H1 (cell line): Measurements from ENCODE around the gene SIAH3. TPM values are rescaled to one million over a fixed set of nuclear protein-coding genes. Genes with fewer than 3 reads are reported as not detected.

Experiments used
- SRF ChIP-seq: IDR thresholded peaks from 2 replicates; pipeline ENCODE4 v1.6.1; 2011; ENCODE audit warnings: mild to moderate bottlenecking, low read depth, low read length, moderate library complexity
- YY1 ChIP-seq: IDR thresholded peaks from 2 replicates; pipeline ENCODE4 v1.6.1; 2011; ENCODE audit warnings: low read depth, mild to moderate bottlenecking, low read length
- polyA plus RNA-seq, 7 experiments: library from polyadenylated mRNA; depleted of rRNA in 3 of 7; stranded (reverse) in 5 of 7; unstranded in 2 of 7; fragments of >200 nt in 5 of 7; fragments of 200-250 nt in 2 of 7; gene quantifications; 1 replicate in 5 of 7; 2 replicates in 1 of 7; 4 replicates in 1 of 7; pipeline versions ENCODE4 v1.2.1 to v1.2.3, GENCODE V29; 2011 to 2013; ENCODE audit warnings: missing spikeins in 2 of 7, mixed read lengths in 2 of 7
- total RNA-seq: library from RNA; stranded (reverse); fragmentation: NEBNext Ultra II Directional; extraction: Animal tissue kit (Norgen Biotek cat#: 25700); gene quantifications from 2 replicates; pipeline ENCODE4 v1.2.1, GENCODE V29; 2021
- TF ChIP-seq, protein P1 (sequence below): IDR thresholded peaks from 2 replicates; pipeline ENCODE4 v1.6.1; 2011; ENCODE audit warnings: low read length, improper control_type of control experiment

Gene SIAH3
- total and polyA plus RNA-seq, 2 of the 8 experiments (the other 6 are each of a cell fraction or from before 2014, with no cell fraction given), result 0.15 to 0.17 TPM

DNA sequence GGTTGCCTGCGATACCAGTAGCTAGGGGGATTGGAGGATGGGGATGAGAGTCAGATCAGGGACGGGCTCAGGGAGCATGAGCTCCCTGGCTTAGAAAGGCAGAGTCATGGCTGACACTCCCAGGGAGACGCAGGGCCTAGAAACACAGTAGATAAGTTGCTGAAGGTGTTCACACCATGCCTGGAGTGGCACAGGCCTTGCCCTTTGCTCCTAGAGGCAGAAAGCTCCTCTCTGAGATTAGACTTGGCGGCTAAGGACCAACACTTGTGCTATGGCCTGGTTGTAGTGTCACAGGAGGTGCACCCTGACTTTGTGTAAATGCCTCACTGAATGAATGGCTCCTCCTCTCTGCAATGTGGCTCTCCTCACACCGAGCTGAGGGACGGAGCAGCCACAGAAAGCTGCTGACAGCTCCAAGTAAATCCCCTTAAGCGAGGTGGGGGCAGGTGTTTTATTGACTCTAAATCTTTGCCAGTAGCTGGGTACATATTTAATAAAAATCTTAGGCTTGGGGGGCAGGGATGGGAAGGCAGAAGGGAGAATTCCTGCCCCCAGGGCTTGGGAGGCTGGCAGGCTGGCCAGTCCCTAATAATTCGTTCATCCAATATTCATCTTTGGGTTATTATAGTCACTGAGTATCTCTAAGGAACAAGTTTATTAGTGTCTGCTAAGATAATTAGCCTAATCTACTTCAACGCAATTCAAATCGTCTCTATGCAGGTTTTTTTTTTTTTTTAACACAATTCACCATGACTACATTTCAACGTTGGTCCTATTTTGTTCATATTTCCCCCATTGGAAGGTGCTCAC lies 54.9 kb downstream of the SIAH3 start (continued):
- no peak for TF ChIP-seq SRF
- TF ChIP-seq YY1, result no peak
- TF ChIP-seq, protein P1, sequence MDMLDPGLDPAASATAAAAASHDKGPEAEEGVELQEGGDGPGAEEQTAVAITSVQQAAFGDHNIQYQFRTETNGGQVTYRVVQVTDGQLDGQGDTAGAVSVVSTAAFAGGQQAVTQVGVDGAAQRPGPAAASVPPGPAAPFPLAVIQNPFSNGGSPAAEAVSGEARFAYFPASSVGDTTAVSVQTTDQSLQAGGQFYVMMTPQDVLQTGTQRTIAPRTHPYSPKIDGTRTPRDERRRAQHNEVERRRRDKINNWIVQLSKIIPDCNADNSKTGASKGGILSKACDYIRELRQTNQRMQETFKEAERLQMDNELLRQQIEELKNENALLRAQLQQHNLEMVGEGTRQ, result no peak
